A549 (cell line): ENCODE data around the gene GAREM1. TPM values are rescaled to one million over a fixed set of nuclear protein-coding genes. Genes with fewer than 3 reads are reported as not detected.
A peak's percentile ranks its signal among the peaks of the same experiment; 100 is the strongest.

Source experiments
- ATAC-seq, 2 experiments: fragments of 200-7000 bp in 1 of 2; fragments of >200 bp in 1 of 2; cut with Nextera tagmentation in 1 of 2; cut with Tn5 transposase in 1 of 2; 3 replicates each; pipeline versions ENCODE4 v1.8.0 to v1.9.1; 2018 to 2020; ENCODE audit warnings: mild to moderate bottlenecking in 1 of 2, moderate library complexity in 1 of 2
- CTCF ChIA-PET: fragments of 300-600 bp; sonication (Branson Sonifier 250); formaldehyde crosslinking; extraction: SDS; loops from one replicate; lab custom pipeline; 2021; ENCODE audit warnings: antibody characterized with exemption, inconsistent platforms; lab: Yijun Ruan, JAX
- POLR2A ChIA-PET: fragments of 350-600 bp; formaldehyde crosslinking; extraction: SDS; loops from one replicate; lab custom pipeline; 2021; ENCODE audit warnings: antibody characterized with exemption, inconsistent platforms; lab: Yijun Ruan, JAX
- DNase-seq, 2 experiments: peaks; one replicate each; pipeline versions ENCODE4 v3.0.0 to v3.0.0-alpha.2; 2011 to 2016; ENCODE audit warnings: low read depth in 1 of 2, low spot score in 1 of 2
- FAIRE-seq: peaks from 2 replicates; lab custom pipeline; 2011; peaks lifted over from hg19 to GRCh38; lab: Jason Lieb, UNC
- H3K27ac ChIP-seq, 2 experiments: fragments of >200 bp; sonication (Bioruptor Twin); formaldehyde crosslinking; 3 replicates each; pipeline ENCODE4 v1.5.1; 2016 to 2017
- H3K4me1 ChIP-seq: fragments of >200 bp; sonication (Bioruptor Twin); formaldehyde crosslinking; 3 replicates; pipeline ENCODE4 v1.6.1; 2016
- H3K4me2 ChIP-seq: fragments of >200 bp; sonication (Bioruptor Twin); formaldehyde crosslinking; 3 replicates; pipeline ENCODE4 v1.6.1; 2016
- H3K4me3 ChIP-seq: fragments of >200 bp; sonication (Bioruptor Twin); formaldehyde crosslinking; 3 replicates; pipeline ENCODE4 v1.5.1; 2016
- H3K9me3 ChIP-seq: fragments of >200 bp; sonication (Bioruptor Twin); formaldehyde crosslinking; 3 replicates; pipeline ENCODE4 v1.6.1; 2016
- CBX2 ChIP-seq: fragments of 200-600 bp; sonication (generic); IDR thresholded peaks from 2 replicates; pipeline ENCODE4 v1.6.1; 2016; ENCODE audit warnings: low read depth, mild to moderate bottlenecking, borderline replicate concordance
- CHD4 ChIP-seq: fragments of 200-600 bp; sonication (generic); IDR thresholded peaks from 2 replicates; pipeline ENCODE4 v1.6.1; 2016; ENCODE audit warnings: antibody characterized with exemption, mild to moderate bottlenecking, borderline replicate concordance
- CTCF ChIP-seq: fragments of >200 bp; sonication (Bioruptor Twin); formaldehyde crosslinking; IDR thresholded peaks from 3 replicates; pipeline ENCODE4 v1.5.1; 2016
- ELK1 ChIP-seq: fragments of 150-350 bp; IDR thresholded peaks from 2 replicates; pipeline ENCODE4 v1.6.1; 2014; ENCODE audit warnings: low read depth, mild to moderate bottlenecking, low read length
- FOSL2 ChIP-seq, 2 experiments: fragments of 450-650 bp in 1 of 2; fragments of >200 bp in 1 of 2; sonication (Bioruptor Twin) in 1 of 2; formaldehyde crosslinking; IDR thresholded peaks; 2 replicates each; pipeline versions ENCODE4 v1.5.0 to v1.6.1; 2016 to 2020; ENCODE audit warnings: mild to moderate bottlenecking in 1 of 2, moderate library complexity in 1 of 2
- GATA3 ChIP-seq: IDR thresholded peaks from 2 replicates; pipeline ENCODE4 v1.6.1; 2012; ENCODE audit warnings: borderline replicate concordance
- HDAC2 ChIP-seq: fragments of 200-600 bp; sonication (generic); IDR thresholded peaks from 2 replicates; pipeline ENCODE4 v1.6.1; 2016
- HOXB5 ChIP-seq: fragments of 250-450 bp; sonication (Bioruptor Pico); IDR thresholded peaks from 2 replicates; pipeline ENCODE4 v1.5.0; 2020; ENCODE audit warnings: mild to moderate bottlenecking, moderate library complexity
- JUN ChIP-seq, 2 experiments: fragments of >200 bp; sonication (Bioruptor Twin); formaldehyde crosslinking; IDR thresholded peaks; 2 replicates in 1 of 2; 3 replicates in 1 of 2; pipeline ENCODE4 v1.6.1; 2016 to 2017
- MYC ChIP-seq: IDR thresholded peaks from 2 replicates; pipeline ENCODE4 v1.6.1; 2012; ENCODE audit warnings: mild to moderate bottlenecking, inconsistent platforms, low read length, improper control_type of control experiment, borderline replicate concordance
- NFE2L2 ChIP-seq: fragments of 150-350 bp; conservative IDR thresholded peaks from 2 replicates; pipeline ENCODE4 v1.6.1; 2014; ENCODE audit warnings: low read length
- NR3C1 ChIP-seq: fragments of >200 bp; sonication (Bioruptor Twin); formaldehyde crosslinking; IDR thresholded peaks from 3 replicates; pipeline ENCODE4 v1.6.1; 2017
- SMC3 ChIP-seq: fragments of >200 bp; sonication (Bioruptor Twin); formaldehyde crosslinking; IDR thresholded peaks from 3 replicates; pipeline ENCODE4 v1.6.1; 2018; ENCODE audit warnings: inconsistent platforms
- SREBF2 ChIP-seq: fragments of 450-650 bp; IDR thresholded peaks from 2 replicates; pipeline ENCODE4 v1.6.1; 2014; ENCODE audit warnings: mild to moderate bottlenecking, moderate library complexity
- TFCP2L1 ChIP-seq: fragments of 250-450 bp; sonication (Bioruptor Pico); IDR thresholded peaks from 2 replicates; pipeline ENCODE4 v1.5.0; 2021; ENCODE audit warnings: mild to moderate bottlenecking
- TP53 ChIP-seq: fragments of 250-450 bp; sonication (Bioruptor Pico); IDR thresholded peaks from 2 replicates; pipeline ENCODE4 v1.5.0; 2021; ENCODE audit warnings: mild to moderate bottlenecking, moderate library complexity
- ZFP36 ChIP-seq: fragments of 450-650 bp; IDR thresholded peaks from 2 replicates; pipeline ENCODE4 v1.6.1; 2014; ENCODE audit warnings: borderline replicate concordance; ENCODE audit not compliant: partially characterized antibody
- WGBS: methylation state at CpG from one replicate; pipeline ENCODE4 v1.1.6; 2017; ENCODE audit errors: missing lambda C conversion rate; 5-methylcytosine and 5-hydroxymethylcytosine counted together
- polyA plus RNA-seq, 4 experiments: library from polyadenylated mRNA; depleted of rRNA in 3 of 4; stranded (reverse); fragments of >200 nt; fragmentation: RNase III in 1 of 4; extraction: RNeasy Plus Mini Kit Qiagen cat#74134 plus additional on column Dnase treatment in 1 of 4; gene quantifications; 2 replicates in 3 of 4; 3 replicates in 1 of 4; pipeline ENCODE4 v1.2.3, GENCODE V29; 2011 to 2017
- TF ChIP-seq, protein P1 (sequence below): fragments of >200 bp; sonication (Bioruptor Twin); formaldehyde crosslinking; IDR thresholded peaks from 3 replicates; pipeline ENCODE4 v1.6.1; 2016
- TF ChIP-seq, protein P2 (sequence below): fragments of 250-450 bp; sonication (Bioruptor Pico); IDR thresholded peaks from 2 replicates; pipeline ENCODE4 v1.5.0; 2021; ENCODE audit warnings: mild to moderate bottlenecking, moderate library complexity, borderline replicate concordance

The GAREM1 gene
- polyA plus RNA-seq, 2 of the 4 experiments (the other 2 are of a cell fraction) = 1.3 to 5.0 TPM

GRCh38 chr18:32372047-32372380 is 98.7 kb downstream of the GAREM1 start:
- H3K9me3 ChIP-seq = no peaks in the 10 kb centered on the region
- DNase-seq = no peak
- TF ChIP-seq GATA3 (no peak; the same call in 1 of the 2 replicates), ZFP36 (peak; percentile 33)
- TF ChIP-seq, all 56 proteins: peak for 1
- WGBS = 0% methylated on average over 2 of the region's 2 CpGs
- ChIA-PET CTCF (interaction anchor here (1.6 kb wide), 1 partner anchor 99 kb away, joined by 5 read pairs; the partner anchor contains the start of gene GAREM1), POLR2A (interaction anchor here (1.1 kb wide), 1 partner anchor 99 kb away, joined by 7 read pairs; the partner anchor contains the start of gene GAREM1)
- H3K4me2 ChIP-seq = peak overlapping the region; percentile 62
- no peak overlapping the region for H3K4me3 ChIP-seq
- no peak for FAIRE-seq
- ATAC-seq = no peak; a peak in 1 of 6 replicates
- peak overlapping the region; percentile 57 to 80; a peak in 5 of 6 replicates for H3K27ac ChIP-seq
- peaks cover 48% of the 10 kb centered on the region for H3K4me1 ChIP-seq

- peaks cover 52% of the 10 kb centered on the region for H3K4me1 ChIP-seq
- H3K27ac ChIP-seq = peak overlapping the region; percentile 42 to 57
- WGBS = 24% methylated on average over 2 of the region's 2 CpGs
- FAIRE-seq (no peak), DNase-seq (no peak), ATAC-seq (peak; percentile 32 to 43; a peak in 3 of 6 replicates)
- no peaks in the 10 kb centered on the region for H3K9me3 ChIP-seq
- CTCF ChIA-PET = interaction anchor here (0.6 to 1.6 kb wide), 3 partner anchors 8 to 99 kb away, joined by 3 to 5 read pairs (median 3); partner anchors contain the start of gene GAREM1
- peak overlapping the region; percentile 62 for H3K4me2 ChIP-seq
- TF ChIP-seq, protein P1, sequence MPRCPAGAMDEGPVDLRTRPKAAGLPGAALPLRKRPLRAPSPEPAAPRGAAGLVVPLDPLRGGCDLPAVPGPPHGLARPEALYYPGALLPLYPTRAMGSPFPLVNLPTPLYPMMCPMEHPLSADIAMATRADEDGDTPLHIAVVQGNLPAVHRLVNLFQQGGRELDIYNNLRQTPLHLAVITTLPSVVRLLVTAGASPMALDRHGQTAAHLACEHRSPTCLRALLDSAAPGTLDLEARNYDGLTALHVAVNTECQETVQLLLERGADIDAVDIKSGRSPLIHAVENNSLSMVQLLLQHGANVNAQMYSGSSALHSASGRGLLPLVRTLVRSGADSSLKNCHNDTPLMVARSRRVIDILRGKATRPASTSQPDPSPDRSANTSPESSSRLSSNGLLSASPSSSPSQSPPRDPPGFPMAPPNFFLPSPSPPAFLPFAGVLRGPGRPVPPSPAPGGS = no peak
- no peak overlapping the region for H3K4me3 ChIP-seq
- POLR2A ChIA-PET = no interaction called here
Measured at GRCh38 chr18:32371384-32371783, 99.3 kb downstream of the GAREM1 start.

GRCh38 chr18:32368991-32369390 is 101.7 kb downstream of the GAREM1 start:
- ChIA-PET POLR2A (no interaction called here), CTCF (no interaction called here)
- WGBS = 92% methylated on average over 4 of the region's 4 CpGs
- no peak for DNase-seq
- no peak for TF ChIP-seq NFE2L2
- TF ChIP-seq NR3C1 = no peak
- TF ChIP-seq ELK1 = no peak
- no peak for TF ChIP-seq HOXB5 (CRISPR knock-in tag)
- no peak for TF ChIP-seq JUN (IDR thresholded peaks at IDR 0.05)
- no peak for TF ChIP-seq SREBF2
- no peak for TF ChIP-seq CTCF
- TF ChIP-seq SMC3 = no peak
- no peaks in the 10 kb centered on the region for H3K9me3 ChIP-seq
- peaks cover 51% of the 10 kb centered on the region for H3K4me1 ChIP-seq
- no peak for ATAC-seq
- H3K27ac ChIP-seq = no peak overlapping the region
- H3K4me3 ChIP-seq = no peak overlapping the region
- H3K4me2 ChIP-seq = no peak overlapping the region
- no peak for FAIRE-seq

GRCh38 chr18:32368170-32368569 is 102.5 kb downstream of the GAREM1 start:
- FAIRE-seq = no peak
- DNase-seq = no peak
- CTCF ChIA-PET = interaction anchor here (1.8 kb wide), 2 partner anchors 11 to 79 kb away, joined by 5 read pairs; no protein-coding TSS in a partner anchor
- peaks cover 43% of the 10 kb centered on the region for H3K4me1 ChIP-seq
- no peak overlapping the region for H3K4me3 ChIP-seq
- H3K4me2 ChIP-seq = no peak overlapping the region
- TF ChIP-seq CBX2 = no peak
- TF ChIP-seq FOSL2 (IDR thresholded peaks at IDR 0.05) = no peak
- no peak for TF ChIP-seq FOSL2 (CRISPR knock-in tag; IDR thresholded peaks at IDR 0.05)
- TF ChIP-seq CHD4 = no peak
- TF ChIP-seq, protein P2, sequence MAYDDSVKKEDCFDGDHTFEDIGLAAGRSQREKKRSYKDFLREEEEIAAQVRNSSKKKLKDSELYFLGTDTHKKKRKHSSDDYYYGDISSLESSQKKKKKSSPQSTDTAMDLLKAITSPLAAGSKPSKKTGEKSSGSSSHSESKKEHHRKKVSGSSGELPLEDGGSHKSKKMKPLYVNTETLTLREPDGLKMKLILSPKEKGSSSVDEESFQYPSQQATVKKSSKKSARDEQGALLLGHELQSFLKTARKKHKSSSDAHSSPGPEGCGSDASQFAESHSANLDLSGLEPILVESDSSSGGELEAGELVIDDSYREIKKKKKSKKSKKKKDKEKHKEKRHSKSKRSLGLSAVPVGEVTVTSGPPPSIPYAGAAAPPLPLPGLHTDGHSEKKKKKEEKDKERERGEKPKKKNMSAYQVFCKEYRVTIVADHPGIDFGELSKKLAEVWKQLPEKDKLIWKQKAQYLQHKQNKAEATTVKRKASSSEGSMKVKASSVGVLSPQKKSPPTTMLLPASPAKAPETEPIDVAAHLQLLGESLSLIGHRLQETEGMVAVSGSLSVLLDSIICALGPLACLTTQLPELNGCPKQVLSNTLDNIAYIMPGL (CRISPR knock-in tag) = no peak
- TF ChIP-seq TP53 = no peak
- TF ChIP-seq MYC = no peak
- TF ChIP-seq TFCP2L1 = no peak
- no peak for TF ChIP-seq HDAC2
- TF ChIP-seq, all 56 proteins: peak for 0
- Histone ChIP-seq H3K27ac (no peak overlapping the region), H3K9me3 (no peaks in the 10 kb centered on the region)
- POLR2A ChIA-PET = interaction anchor here (1.4 kb wide), 1 partner anchor 103 kb away, joined by 3 read pairs; the partner anchor contains the start of gene GAREM1
- ATAC-seq = no peak
